ENCODE results near the gene VTI1A.
"Not testable (repeated sequence)": the region's sequence is repeated elsewhere in the genome, so short reads cannot be mapped to it uniquely, and the experiment has no call there.

Gene VTI1A

GRCh38 chr10:112588225-112588990 is 141.4 kb downstream of the VTI1A start:
- DNase-seq (ENCODE audit: low read depth) = no peak

- DNase-seq (ENCODE audit: low read depth) = no peak
These were observed 142.1 kb downstream of the VTI1A start for GRCh38 chr10:112589081-112589480.

DNA sequence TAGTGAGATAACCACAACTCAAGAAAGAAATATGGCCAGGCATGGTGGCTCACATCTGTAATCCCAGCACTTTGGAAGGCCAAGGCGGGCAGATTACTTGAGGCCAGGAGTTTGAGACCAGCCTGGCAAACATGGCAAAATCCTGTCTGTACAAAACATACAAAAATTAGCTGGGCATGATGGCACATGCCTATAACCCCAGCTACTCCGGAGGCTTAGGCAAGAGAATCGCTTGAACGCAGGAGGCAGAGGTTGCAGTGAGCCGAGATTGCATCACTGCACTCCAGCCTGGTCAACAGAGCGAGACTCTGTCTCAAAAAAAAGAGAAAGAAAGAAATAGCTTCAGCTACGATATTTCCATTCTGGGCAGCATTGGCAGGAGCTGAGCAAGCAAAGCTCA is 143.8 kb downstream of the VTI1A start:
- not testable (repeated sequence) for DNase-seq (ENCODE audit: low read depth)

- DNase-seq (ENCODE audit: low read depth) = no peak
These were observed 146.0 kb downstream of the VTI1A start for GRCh38 chr10:112593023-112593422.

GRCh38 chr10:112601214-112602090 is 154.4 kb downstream of the VTI1A start:
- no peak for DNase-seq (ENCODE audit: low read depth)

DNA sequence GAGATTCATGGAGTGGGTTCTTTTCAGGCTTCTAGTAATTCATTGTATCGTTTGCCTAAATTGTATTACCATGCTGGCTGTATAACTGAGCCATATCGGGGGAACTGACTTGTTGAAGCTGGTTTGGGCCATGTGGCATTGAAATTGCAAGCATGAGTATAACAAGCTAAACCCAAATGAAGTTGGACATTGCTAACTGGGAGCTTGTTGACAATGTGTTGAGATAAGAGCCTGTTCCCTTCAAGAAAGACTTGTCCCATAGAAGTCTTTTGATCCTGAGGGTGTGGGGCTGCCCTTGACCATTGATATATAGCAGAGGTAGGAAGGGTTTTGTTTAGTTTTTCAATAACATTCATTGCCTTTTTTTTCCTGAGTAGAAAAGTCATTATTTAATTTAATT is 156.0 kb downstream of the VTI1A start:
- no peak for DNase-seq (ENCODE audit: low read depth)

- no peak for DNase-seq (ENCODE audit: low read depth)
These were observed 158.0 kb downstream of the VTI1A start for GRCh38 chr10:112605063-112605462.

DNA sequence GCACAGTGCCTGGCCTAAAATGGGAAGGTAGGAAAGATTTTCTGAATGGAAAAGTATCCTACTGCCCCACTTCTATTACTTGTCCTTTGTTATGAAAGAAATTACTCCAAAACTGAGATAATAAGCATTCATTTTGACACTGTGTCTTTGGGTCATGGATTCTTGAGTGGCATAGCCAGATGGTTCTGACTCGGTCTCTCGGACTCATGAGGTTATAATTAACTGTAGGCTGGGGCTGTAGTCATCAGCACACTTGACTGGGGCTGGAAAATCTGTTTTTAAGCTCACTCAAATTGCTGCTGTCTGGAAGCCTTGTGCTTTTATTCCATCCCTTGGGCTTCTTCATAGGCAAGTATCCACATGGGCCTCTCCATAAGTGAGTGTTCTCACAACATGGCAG is 160.5 kb downstream of the VTI1A start:
- DNase-seq (ENCODE audit: low read depth) = no peak

GRCh38 chr10:112613620-112614019 is 166.6 kb downstream of the VTI1A start:
- DNase-seq (ENCODE audit: low read depth) = no peak

DNA sequence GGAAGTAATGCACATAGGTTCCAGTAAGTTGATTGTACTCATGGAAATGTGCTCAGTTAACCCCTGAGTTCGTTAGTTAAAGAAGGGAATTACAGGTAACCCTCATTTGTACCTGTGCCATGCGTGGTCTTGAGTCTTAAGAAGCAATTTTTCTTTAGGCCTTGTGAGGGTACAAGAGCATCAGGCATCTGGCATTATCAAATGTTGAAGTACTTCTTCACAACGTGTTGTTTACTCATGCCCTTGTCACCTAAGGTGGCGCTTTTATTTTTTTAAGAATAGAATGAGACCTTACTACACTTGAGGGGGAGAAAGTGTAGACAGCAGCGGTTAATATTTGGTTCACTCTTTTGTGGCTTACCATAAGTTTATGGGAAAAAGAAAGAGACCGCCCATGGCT is 167.1 kb downstream of the VTI1A start:
- DNase-seq (ENCODE audit: low read depth) = no peak

GRCh38 chr10:112614586-112614985 is 167.6 kb downstream of the VTI1A start:
- no peak for DNase-seq (ENCODE audit: low read depth)

- DNase-seq (ENCODE audit: low read depth) = no peak
These were observed 168.3 kb downstream of the VTI1A start for GRCh38 chr10:112615269-112615668.

DNA sequence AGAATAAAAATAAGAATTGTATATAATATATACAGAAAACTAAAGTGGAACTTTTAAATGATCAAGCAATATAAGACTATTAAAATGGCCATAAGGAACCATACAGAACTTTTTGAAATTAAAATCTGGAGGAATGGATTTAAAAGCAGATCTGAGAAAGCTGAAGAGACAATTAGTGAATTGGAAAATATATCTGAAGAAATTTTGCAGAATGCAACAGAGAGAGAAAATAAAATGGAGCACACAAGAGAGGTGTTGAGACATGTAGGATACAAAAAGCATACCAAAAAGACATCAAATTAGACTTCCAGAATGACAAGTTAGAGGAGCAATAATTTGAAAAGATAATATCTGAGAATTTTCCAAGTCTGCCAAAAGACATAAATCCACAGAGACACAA is 169.6 kb downstream of the VTI1A start:
- DNase-seq (ENCODE audit: low read depth) = no peak

GRCh38 chr10:112618814-112619213 is 171.8 kb downstream of the VTI1A start:
- DNase-seq (ENCODE audit: low read depth) = no peak

GRCh38 chr10:112619556-112619955 is 172.5 kb downstream of the VTI1A start:
- no peak for DNase-seq (ENCODE audit: low read depth)

GRCh38 chr10:112622786-112623185 is 175.8 kb downstream of the VTI1A start:
- no peak for DNase-seq (ENCODE audit: low read depth)

DNA sequence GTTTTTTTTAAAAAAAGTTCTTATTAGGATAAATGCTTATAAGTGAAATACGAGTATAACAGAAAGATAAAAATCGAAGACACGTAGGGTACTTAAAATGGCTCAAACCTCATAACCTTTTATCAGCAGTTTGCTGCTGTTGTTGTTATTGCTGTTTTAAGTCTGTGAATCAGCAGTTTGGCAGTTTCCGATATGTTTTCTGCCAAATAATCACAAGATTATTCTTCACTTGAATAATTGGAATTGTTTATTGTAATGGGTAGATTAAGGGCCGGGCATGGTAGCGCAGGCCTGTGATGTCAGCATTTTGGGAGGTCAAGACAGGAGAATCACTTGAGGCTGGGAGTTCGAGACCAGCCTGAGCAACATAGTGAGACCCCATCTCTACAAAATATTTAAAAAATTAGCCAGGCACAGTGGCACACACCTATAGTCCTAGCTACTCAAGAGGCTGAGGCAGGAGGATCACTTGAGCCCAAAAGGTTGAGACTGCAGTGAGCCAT is 177.6 kb downstream of the VTI1A start:
- no peak for DNase-seq (ENCODE audit: low read depth)

DNA sequence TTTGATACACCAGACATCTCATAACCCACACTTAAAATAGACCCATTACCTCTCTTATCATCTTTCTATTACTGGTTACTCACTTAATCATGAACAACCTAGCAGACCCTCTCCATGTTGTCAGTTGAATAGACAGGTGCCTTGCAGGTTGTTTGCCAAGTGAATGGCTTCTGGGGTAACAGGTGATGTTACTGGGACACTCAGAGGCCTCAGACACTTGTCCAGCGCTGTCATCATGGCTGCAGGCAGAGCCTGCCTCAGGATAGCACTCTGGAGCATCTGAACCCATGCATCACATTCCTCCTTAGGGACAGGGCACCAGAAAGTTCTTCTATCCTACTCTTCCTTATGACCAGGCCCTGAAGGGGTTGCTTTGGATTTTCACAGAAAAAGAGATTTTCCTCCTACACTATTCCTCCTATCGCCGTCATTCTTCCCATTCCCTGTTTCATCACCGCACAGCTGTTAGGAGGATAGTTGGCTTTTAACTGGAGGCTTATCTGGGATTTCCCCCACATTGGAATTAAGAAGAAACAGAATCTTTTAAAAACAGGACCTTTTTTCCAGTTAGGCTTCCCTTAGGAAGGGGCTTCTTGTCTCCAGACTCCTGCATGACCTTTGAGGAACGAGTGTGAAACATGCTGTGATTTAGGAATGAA is 182.1 kb downstream of the VTI1A start:
- DNase-seq (ENCODE audit: low read depth) = no peak

DNA sequence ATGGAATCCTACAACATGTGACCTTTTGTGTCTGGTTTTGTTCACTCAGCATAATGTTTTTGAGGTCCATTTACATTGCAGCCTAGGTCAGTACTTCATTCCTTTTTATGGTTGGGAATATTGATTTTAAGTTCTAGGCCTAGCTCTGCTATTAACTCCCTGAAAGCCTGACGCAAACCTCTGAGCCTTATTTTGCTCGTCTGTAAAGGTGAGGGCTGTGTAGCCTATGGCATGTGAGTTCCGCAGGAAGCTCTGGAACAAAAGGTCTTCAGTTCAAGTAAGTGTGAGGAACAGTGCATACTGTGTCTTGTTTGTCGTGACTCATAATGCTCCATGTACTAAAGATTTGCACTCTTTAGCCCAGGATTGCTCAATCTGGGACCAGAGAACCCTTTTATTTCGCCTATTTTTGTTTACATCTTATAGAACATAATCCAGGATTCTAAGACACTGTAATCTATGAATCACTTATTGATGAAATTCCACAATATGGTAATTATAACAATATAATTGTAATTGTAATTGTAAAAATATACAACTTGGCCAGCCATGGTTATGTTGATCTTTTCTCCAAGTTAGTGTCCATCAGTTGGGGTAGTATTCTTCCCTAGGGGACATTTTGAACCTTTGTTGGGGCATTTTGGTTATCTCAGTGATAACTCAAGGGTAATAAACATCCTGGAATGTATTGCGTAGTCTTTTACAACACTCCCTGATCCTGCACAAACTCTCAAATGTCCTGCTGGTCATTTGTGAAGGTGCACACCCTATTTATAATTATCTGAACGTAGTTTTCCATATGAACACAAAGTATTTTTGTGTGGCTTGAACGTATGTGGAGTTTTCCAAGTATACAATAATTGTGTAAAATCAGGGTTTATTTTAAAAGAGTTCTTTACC is 184.7 kb downstream of the VTI1A start:
- DNase-seq (ENCODE audit: low read depth) = no peak

GRCh38 chr10:112634096-112634830 is 187.2 kb downstream of the VTI1A start:
- DNase-seq (ENCODE audit: low read depth) = no peak

DNA sequence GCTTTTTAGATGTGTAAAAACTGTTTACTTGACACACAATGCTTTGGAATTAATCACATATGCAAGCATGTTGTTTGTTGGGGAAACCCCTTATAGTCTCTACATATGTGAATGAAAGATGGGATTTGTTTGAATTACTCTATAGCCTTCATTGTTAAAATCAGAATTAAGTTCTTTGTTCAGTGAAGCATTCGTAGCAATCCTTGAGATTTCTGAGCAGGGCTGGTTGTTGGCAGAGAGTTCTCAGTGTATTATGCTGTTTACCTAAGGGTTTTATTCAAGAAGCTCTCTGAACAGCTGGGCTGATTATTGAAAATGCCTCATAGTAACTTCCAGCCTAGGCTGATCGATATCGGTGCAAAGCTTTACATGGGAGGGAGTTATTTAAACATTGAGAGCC is 190.9 kb downstream of the VTI1A start:
- no peak for DNase-seq (ENCODE audit: low read depth)

Data from stimulated activated CD8-positive, alpha-beta memory T cell treated with anti-CD3 and anti-CD28 coated beads, Interleukin-7, amount 100 ng/mL, for 24 hours (primary cell).